WTC11 (cell line): Measurements from ENCODE around the gene PNPO. TPM values are rescaled to one million over a fixed set of nuclear protein-coding genes. Genes with fewer than 3 reads are reported as not detected.

ENCODE experiments used
- ATAC-seq: fragments of 200-7000 bp; cut with Tn5 transposase; 2 replicates; pipeline ENCODE4 v1.10.0; 2021; ENCODE audit warnings: mild to moderate bottlenecking, moderate library complexity
- CTCF ChIA-PET: fragments of 300-600 bp; sonication (Branson Sonifier 250); formaldehyde crosslinking; loops from one replicate; lab custom pipeline; 2021; ENCODE audit warnings: antibody characterized with exemption; lab: Charles Lee
- POLR2A ChIA-PET: fragments of 350-600 bp; sonication (Branson Sonifier 250); formaldehyde crosslinking; loops from one replicate; lab custom pipeline; 2021; ENCODE audit warnings: antibody characterized with exemption; lab: Charles Lee
- DNase-seq: peaks from one replicate; pipeline ENCODE4 v3.0.0; 2021; ENCODE audit warnings: low spot score
- H3K27ac Mint-ChIP-seq: 2 replicates; pipeline ENCODE4 v1.8.0; 2021; ENCODE audit warnings: mixed read lengths
- H3K27me3 Mint-ChIP-seq: 2 replicates; pipeline ENCODE4 v1.8.0; 2021; ENCODE audit warnings: low read depth, mild to moderate bottlenecking, moderate library complexity, mixed read lengths
- H3K36me3 Mint-ChIP-seq: 2 replicates; pipeline ENCODE4 v1.8.0; 2021; ENCODE audit warnings: mixed read lengths
- H3K4me1 Mint-ChIP-seq: 2 replicates; pipeline ENCODE4 v1.8.0; 2022; ENCODE audit warnings: mixed read lengths
- H3K4me3 Mint-ChIP-seq: 2 replicates; pipeline ENCODE4 v1.8.0; 2021; ENCODE audit warnings: mild to moderate bottlenecking, moderate library complexity, mixed read lengths
- H3K9me3 Mint-ChIP-seq: 2 replicates; pipeline ENCODE4 v1.8.0; 2021; ENCODE audit warnings: mixed read lengths
- ATF1 ChIP-seq: sonication (generic); formaldehyde crosslinking; IDR thresholded peaks from 2 replicates; pipeline ENCODE4 v1.8.1; 2023; ENCODE audit warnings: mild to moderate bottlenecking, moderate library complexity, missing genetic modification reagents
- ATF3 ChIP-seq: sonication (generic); formaldehyde crosslinking; conservative IDR thresholded peaks from 2 replicates; pipeline ENCODE4 v1.8.1; 2022; ENCODE audit warnings: mild to moderate bottlenecking, missing genetic modification reagents
- E2F5 ChIP-seq: sonication (generic); formaldehyde crosslinking; IDR thresholded peaks from 2 replicates; pipeline ENCODE4 v1.8.1; 2022; ENCODE audit warnings: mild to moderate bottlenecking, moderate library complexity, missing genetic modification reagents
- ERG ChIP-seq: fragments of 250-450 bp; sonication (Bioruptor Pico); IDR thresholded peaks from 2 replicates; pipeline ENCODE4 v1.8.0; 2021; ENCODE audit warnings: mild to moderate bottlenecking
- FOXJ3 ChIP-seq: sonication (generic); formaldehyde crosslinking; IDR thresholded peaks from 2 replicates; pipeline ENCODE4 v1.9.0; 2021; ENCODE audit warnings: missing genetic modification reagents, mild to moderate bottlenecking, borderline replicate concordance
- FOXK1 ChIP-seq: sonication (generic); formaldehyde crosslinking; IDR thresholded peaks from 2 replicates; pipeline ENCODE4 v1.8.0; 2022; ENCODE audit warnings: mild to moderate bottlenecking, moderate library complexity, missing genetic modification reagents
- FOXP1 ChIP-seq: sonication (generic); formaldehyde crosslinking; IDR thresholded peaks from 2 replicates; pipeline ENCODE4 v1.8.0; 2022; ENCODE audit warnings: missing genetic modification reagents, mild to moderate bottlenecking, moderate library complexity, borderline replicate concordance
- GRHL2 ChIP-seq: fragments of 250-450 bp; sonication (Bioruptor Pico); IDR thresholded peaks from 2 replicates; pipeline ENCODE4 v1.8.0; 2022; ENCODE audit warnings: mild to moderate bottlenecking, moderate library complexity; ENCODE audit not compliant: insufficient replicate concordance, severe bottlenecking
- GTF2I ChIP-seq: fragments of 250-450 bp; sonication (Bioruptor Pico); conservative IDR thresholded peaks from 2 replicates; pipeline ENCODE4 v1.4.0; 2021; ENCODE audit warnings: mild to moderate bottlenecking
- MLX ChIP-seq: sonication (generic); formaldehyde crosslinking; IDR thresholded peaks from 2 replicates; pipeline ENCODE4 v1.8.1; 2023; ENCODE audit warnings: mild to moderate bottlenecking, missing genetic modification reagents, moderate library complexity
- NFYB ChIP-seq: sonication (generic); formaldehyde crosslinking; conservative IDR thresholded peaks from 2 replicates; pipeline ENCODE4 v1.8.0; 2022; ENCODE audit warnings: low read depth, missing genetic modification reagents
- NR1H2 ChIP-seq: sonication (generic); formaldehyde crosslinking; IDR thresholded peaks from 2 replicates; pipeline ENCODE4 v1.9.0; 2021; ENCODE audit warnings: mild to moderate bottlenecking, moderate library complexity, missing genetic modification reagents
- TEAD1 ChIP-seq: sonication (generic); formaldehyde crosslinking; IDR thresholded peaks from 2 replicates; pipeline ENCODE4 v1.8.0; 2022; ENCODE audit warnings: mild to moderate bottlenecking, missing genetic modification reagents
- ZBTB21 ChIP-seq: sonication (generic); formaldehyde crosslinking; IDR thresholded peaks from 2 replicates; pipeline ENCODE4 v1.8.1; 2023; ENCODE audit warnings: mild to moderate bottlenecking, missing genetic modification reagents, borderline replicate concordance
- ZNF281 ChIP-seq: sonication (generic); formaldehyde crosslinking; IDR thresholded peaks from 2 replicates; pipeline ENCODE4 v1.8.0; 2023; ENCODE audit warnings: mild to moderate bottlenecking, missing genetic modification reagents
- ZNF317 ChIP-seq: sonication (generic); formaldehyde crosslinking; IDR thresholded peaks from 2 replicates; pipeline ENCODE4 v1.8.1; 2023; ENCODE audit warnings: low read depth, mild to moderate bottlenecking, moderate library complexity, missing genetic modification reagents, borderline replicate concordance
- ZNF396 ChIP-seq: fragments of 250-450 bp; sonication (Bioruptor Pico); IDR thresholded peaks from 2 replicates; pipeline ENCODE4 v1.8.0; 2021; ENCODE audit warnings: mild to moderate bottlenecking, moderate library complexity, borderline replicate concordance
- ZNF532 ChIP-seq: fragments of 250-450 bp; sonication (Bioruptor Pico); IDR thresholded peaks from 2 replicates; pipeline ENCODE4 v1.9.0; 2021; ENCODE audit warnings: mild to moderate bottlenecking, borderline replicate concordance
- total RNA-seq: library from RNA; stranded (reverse); gene quantifications from 3 replicates; pipeline ENCODE4 v1.2.3, GENCODE V29; 2021
- TF ChIP-seq, protein P1 (sequence below): fragments of 250-450 bp; sonication (Bioruptor Pico); IDR thresholded peaks from 2 replicates; pipeline ENCODE4 v1.9.0; 2021; ENCODE audit warnings: mild to moderate bottlenecking
- TF ChIP-seq, protein P2 (sequence below): fragments of 250-450 bp; sonication (Bioruptor Pico); IDR thresholded peaks from 2 replicates; pipeline ENCODE4 v1.9.0; 2021; ENCODE audit warnings: moderate library complexity, mild to moderate bottlenecking, inconsistent platforms, borderline replicate concordance
- TF ChIP-seq, protein P3 (sequence below): sonication (generic); formaldehyde crosslinking; IDR thresholded peaks from 2 replicates; pipeline ENCODE4 v1.8.1; 2023; ENCODE audit warnings: mild to moderate bottlenecking, missing genetic modification reagents, moderate library complexity

The PNPO gene
- total RNA-seq, 1 experiment from 2014 or later: 12.2 TPM

- Mint-ChIP-seq H3K9me3 (no peaks in the 10 kb centered on the region), H3K4me1 (peaks cover 52% of the 10 kb centered on the region), H3K27me3 (no peaks in the 10 kb centered on the region), H3K4me3 (peak overlapping the region; percentile 97), H3K27ac (no peak overlapping the region), H3K36me3 (no peaks in the 10 kb centered on the region)
- DNase-seq (no peak), ATAC-seq (no peak)
- ChIA-PET POLR2A (no interaction called here), CTCF (no interaction called here)
- TF ChIP-seq ATF1 (CRISPR knock-in tag) (no peak), ZNF317 (CRISPR knock-in tag) (no peak), NR1H2 (CRISPR knock-in tag) (no peak), FOXP1 (CRISPR knock-in tag) (no peak), ZBTB21 (CRISPR knock-in tag) (no peak)
These were observed 43.8 kb upstream of the PNPO start for GRCh38 chr17:47897561-47897960.

GRCh38 chr17:47898241-47898640 lies 43.1 kb upstream of the PNPO start:
- H3K36me3 Mint-ChIP-seq: no peaks in the 10 kb centered on the region
- no peaks in the 10 kb centered on the region for H3K27me3 Mint-ChIP-seq
- ChIA-PET CTCF (interaction anchor here (1.0 kb wide), 1 partner anchor 57 kb away, joined by 3 read pairs; the partner anchor contains the start of gene SCRN2), POLR2A (no interaction called here)
- TF ChIP-seq, protein P1, sequence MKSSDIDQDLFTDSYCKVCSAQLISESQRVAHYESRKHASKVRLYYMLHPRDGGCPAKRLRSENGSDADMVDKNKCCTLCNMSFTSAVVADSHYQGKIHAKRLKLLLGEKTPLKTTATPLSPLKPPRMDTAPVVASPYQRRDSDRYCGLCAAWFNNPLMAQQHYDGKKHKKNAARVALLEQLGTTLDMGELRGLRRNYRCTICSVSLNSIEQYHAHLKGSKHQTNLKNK (CRISPR knock-in tag): no peak
- no peak for TF ChIP-seq TEAD1 (CRISPR knock-in tag)
- TF ChIP-seq GTF2I (CRISPR knock-in tag): no peak
- TF ChIP-seq NFYB (CRISPR knock-in tag): no peak
- TF ChIP-seq, protein P2, sequence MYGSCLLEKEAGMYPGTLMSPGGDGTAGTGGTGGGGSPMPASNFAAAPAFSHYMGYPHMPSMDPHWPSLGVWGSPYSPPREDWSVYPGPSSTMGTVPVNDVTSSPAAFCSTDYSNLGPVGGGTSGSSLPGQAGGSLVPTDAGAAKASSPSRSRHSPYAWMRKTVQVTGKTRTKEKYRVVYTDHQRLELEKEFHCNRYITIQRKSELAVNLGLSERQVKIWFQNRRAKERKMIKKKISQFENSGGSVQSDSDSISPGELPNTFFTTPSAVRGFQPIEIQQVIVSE: no peak
- no peak for TF ChIP-seq ATF3 (CRISPR knock-in tag)
- no peak for TF ChIP-seq GRHL2 (CRISPR knock-in tag)
- TF ChIP-seq, protein P3, sequence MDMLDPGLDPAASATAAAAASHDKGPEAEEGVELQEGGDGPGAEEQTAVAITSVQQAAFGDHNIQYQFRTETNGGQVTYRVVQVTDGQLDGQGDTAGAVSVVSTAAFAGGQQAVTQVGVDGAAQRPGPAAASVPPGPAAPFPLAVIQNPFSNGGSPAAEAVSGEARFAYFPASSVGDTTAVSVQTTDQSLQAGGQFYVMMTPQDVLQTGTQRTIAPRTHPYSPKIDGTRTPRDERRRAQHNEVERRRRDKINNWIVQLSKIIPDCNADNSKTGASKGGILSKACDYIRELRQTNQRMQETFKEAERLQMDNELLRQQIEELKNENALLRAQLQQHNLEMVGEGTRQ (CRISPR knock-in tag): no peak
- TF ChIP-seq ZBTB21 (CRISPR knock-in tag): no peak
- TF ChIP-seq FOXJ3 (CRISPR knock-in tag): no peak
- no peak for TF ChIP-seq ZNF532 (CRISPR knock-in tag)
- no peak for TF ChIP-seq ZNF396 (CRISPR knock-in tag)
- TF ChIP-seq ERG (CRISPR knock-in tag): no peak
- no peak for TF ChIP-seq MLX (CRISPR knock-in tag)
- TF ChIP-seq FOXK1: no peak
- no peak for TF ChIP-seq E2F5 (CRISPR knock-in tag)
- TF ChIP-seq ZNF281: no peak
- no peak for DNase-seq
- H3K4me1 Mint-ChIP-seq: peaks cover 54% of the 10 kb centered on the region
- H3K4me3 Mint-ChIP-seq: no peak overlapping the region
- no peak overlapping the region for H3K27ac Mint-ChIP-seq
- no peak for ATAC-seq
- H3K9me3 Mint-ChIP-seq: no peaks in the 10 kb centered on the region
